RWPE2 (cell line): ENCODE results near the gene UBALD2.
A peak's percentile ranks its signal among the peaks of the same experiment; 100 is the strongest.

ENCODE experiments used
- ATAC-seq: fragments of 200-7000 bp; cut with Tn5 transposase; 3 replicates; pipeline ENCODE4 v1.9.1; 2021; ENCODE audit warnings: low read depth
- DNase-seq: peaks from one replicate; pipeline ENCODE4 v3.0.0-alpha.2; 2020; ENCODE audit warnings: low spot score
- H3K27ac ChIP-seq: fragments of 450-650 bp; 2 replicates; pipeline ENCODE4 v1.5.1; 2017; ENCODE audit warnings: mild to moderate bottlenecking; ENCODE audit not compliant: poor library complexity, severe bottlenecking
- H3K27me3 ChIP-seq: fragments of 250-450 bp; sonication (Bioruptor Pico); 2 replicates; pipeline ENCODE4 v1.5.1; 2021; ENCODE audit warnings: mild to moderate bottlenecking, moderate library complexity; ENCODE audit not compliant: insufficient read depth, poor library complexity, severe bottlenecking
- H3K36me3 ChIP-seq: fragments of 250-450 bp; sonication (Bioruptor Pico); 2 replicates; pipeline ENCODE4 v1.5.1; 2020; ENCODE audit warnings: low read depth, mild to moderate bottlenecking, moderate library complexity
- H3K4me1 ChIP-seq: fragments of 250-450 bp; sonication (Bioruptor Pico); 2 replicates; pipeline ENCODE4 v1.5.1; 2021; ENCODE audit warnings: mild to moderate bottlenecking, moderate library complexity; ENCODE audit not compliant: insufficient read depth, poor library complexity, severe bottlenecking
- H3K4me3 ChIP-seq: fragments of 250-450 bp; sonication (Bioruptor Pico); 2 replicates; pipeline ENCODE4 v1.5.1; 2021; ENCODE audit warnings: mild to moderate bottlenecking, moderate library complexity; ENCODE audit not compliant: severe bottlenecking
- H3K9me3 ChIP-seq: fragments of 250-450 bp; sonication (Bioruptor Pico); 2 replicates; pipeline ENCODE4 v1.5.1; 2021; ENCODE audit warnings: mild to moderate bottlenecking, moderate library complexity; ENCODE audit not compliant: severe bottlenecking
- TF ChIP-seq, protein P1 (sequence below): fragments of 450-650 bp; IDR thresholded peaks from one replicate; pipeline ENCODE4 v1.5.1; 2017; ENCODE audit warnings: mild to moderate bottlenecking, moderate library complexity; ENCODE audit not compliant: poor library complexity, severe bottlenecking

UBALD2 gene

DNA sequence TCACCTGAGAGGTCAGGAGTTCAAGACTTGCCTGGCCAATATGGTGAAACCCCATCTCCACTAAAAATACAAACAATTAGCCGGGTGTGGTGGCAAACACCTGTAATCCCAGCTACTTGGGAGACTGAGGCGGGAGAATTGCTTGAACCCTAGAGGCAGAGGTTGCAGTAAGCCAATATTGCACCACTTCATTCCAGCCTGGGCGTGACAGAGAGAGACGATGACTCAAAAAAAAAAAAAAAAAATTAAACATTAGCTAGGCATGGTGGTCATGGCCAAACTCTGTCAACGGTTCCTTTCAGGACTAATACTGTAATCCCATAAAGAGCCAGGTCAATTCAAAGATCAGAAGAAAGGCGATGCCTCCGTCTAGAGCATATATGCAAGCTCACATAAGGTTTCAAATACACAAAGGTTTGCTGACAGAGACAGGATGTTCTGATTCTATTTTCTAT lies 27.3 kb upstream of the UBALD2 start:
- ATAC-seq (no peak), DNase-seq (no peak)
- Histone ChIP-seq H3K9me3 (no peaks in the 10 kb centered on the region), H3K4me1 (peaks cover 2% of the 10 kb centered on the region), H3K27ac (no peak overlapping the region), H3K4me3 (no peak overlapping the region), H3K36me3 (no peaks in the 10 kb centered on the region), H3K27me3 (peaks cover 20% of the 10 kb centered on the region)
- TF ChIP-seq, protein P1, sequence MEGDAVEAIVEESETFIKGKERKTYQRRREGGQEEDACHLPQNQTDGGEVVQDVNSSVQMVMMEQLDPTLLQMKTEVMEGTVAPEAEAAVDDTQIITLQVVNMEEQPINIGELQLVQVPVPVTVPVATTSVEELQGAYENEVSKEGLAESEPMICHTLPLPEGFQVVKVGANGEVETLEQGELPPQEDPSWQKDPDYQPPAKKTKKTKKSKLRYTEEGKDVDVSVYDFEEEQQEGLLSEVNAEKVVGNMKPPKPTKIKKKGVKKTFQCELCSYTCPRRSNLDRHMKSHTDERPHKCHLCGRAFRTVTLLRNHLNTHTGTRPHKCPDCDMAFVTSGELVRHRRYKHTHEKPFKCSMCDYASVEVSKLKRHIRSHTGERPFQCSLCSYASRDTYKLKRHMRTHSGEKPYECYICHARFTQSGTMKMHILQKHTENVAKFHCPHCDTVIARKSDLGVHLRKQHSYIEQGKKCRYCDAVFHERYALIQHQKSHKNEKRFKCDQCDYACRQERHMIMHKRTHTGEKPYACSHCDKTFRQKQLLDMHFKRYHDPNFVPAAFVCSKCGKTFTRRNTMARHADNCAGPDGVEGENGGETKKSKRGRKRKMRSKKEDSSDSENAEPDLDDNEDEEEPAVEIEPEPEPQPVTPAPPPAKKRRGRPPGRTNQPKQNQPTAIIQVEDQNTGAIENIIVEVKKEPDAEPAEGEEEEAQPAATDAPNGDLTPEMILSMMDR = no peak

DNA sequence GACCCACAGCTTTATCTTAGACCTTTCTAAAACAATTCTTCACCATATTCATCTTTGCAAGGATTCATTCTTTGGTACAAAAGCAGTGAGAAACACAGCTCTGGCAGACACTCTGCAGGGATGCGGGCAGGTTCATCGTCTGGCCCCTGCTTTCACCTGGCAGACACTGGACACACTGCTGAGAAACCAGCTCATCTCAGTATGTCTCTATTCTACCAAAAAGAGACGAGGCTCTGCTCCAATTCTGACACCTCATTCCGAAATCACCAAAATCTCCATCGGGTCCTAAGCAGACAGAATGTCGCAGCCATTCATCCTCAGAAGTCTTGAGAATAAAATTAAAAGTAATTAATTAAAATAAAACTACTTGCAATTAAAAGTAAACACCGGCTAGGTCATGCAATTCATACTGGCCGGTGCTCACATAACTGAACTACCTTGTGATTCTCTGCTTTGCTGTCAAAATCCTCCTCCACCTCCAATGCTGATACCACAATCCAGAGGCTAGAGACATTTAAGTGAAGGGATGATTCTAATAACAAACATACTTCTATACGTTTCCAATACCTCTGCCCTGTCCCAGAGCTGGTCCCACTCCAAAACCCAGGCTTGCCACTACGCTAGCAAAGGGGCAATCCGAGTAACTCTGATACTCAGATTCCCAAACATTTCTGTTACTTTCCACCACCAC lies 26.2 kb upstream of the UBALD2 start:
- no peak overlapping the region for H3K4me3 ChIP-seq
- ATAC-seq (no peak), DNase-seq (no peak)
- no peaks in the 10 kb centered on the region for H3K36me3 ChIP-seq
- peaks cover 20% of the 10 kb centered on the region for H3K27me3 ChIP-seq
- H3K9me3 ChIP-seq = no peaks in the 10 kb centered on the region
- peaks cover 1% of the 10 kb centered on the region for H3K4me1 ChIP-seq
- no peak overlapping the region for H3K27ac ChIP-seq
- TF ChIP-seq, protein P1 = no peak

DNA sequence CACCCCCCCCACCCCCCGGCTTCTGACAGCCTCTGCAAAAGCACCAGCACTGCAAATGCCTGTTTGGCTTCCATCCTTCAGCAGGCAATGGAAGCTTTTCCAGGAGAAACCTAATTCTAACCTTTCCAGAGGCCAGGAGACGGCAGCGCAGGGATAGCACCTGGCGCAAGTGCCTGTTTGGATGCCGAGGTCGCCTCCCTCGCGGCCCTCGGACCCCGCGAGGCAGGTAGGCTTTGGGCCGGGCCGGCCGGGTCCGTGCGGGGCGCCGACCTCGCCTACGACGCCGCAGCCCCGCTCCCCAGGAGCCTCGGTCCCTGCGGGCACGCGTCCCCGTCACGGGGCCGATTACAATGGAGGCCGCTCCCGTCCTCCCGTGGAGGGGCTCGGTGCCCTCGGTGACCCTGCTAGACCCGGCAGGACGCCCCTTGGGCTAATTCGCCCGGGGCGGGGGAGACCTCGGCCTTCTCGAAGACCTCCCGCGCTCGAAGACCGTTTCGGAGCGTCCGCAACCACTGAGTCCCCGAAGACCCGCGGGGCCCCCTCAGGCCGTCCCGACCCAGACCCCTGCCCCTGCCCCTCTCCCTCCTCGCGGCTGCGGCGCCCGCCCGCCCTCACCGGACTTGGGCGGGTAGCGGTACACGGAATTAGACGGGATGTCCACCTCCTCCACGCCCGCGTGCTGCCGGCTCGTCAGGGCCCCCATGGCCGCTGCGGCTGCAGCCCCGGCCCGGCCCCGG lies 25.4 kb upstream of the UBALD2 start:
- Histone ChIP-seq H3K4me1 (no peaks in the 10 kb centered on the region), H3K4me3 (peak overlapping the region; percentile 33), H3K27ac (no peak overlapping the region), H3K27me3 (peaks cover 20% of the 10 kb centered on the region), H3K36me3 (no peaks in the 10 kb centered on the region), H3K9me3 (no peaks in the 10 kb centered on the region)
- no peak; the same call in 2 of the 3 replicates for ATAC-seq
- TF ChIP-seq, protein P1 = no peak
- DNase-seq = no peak

DNA sequence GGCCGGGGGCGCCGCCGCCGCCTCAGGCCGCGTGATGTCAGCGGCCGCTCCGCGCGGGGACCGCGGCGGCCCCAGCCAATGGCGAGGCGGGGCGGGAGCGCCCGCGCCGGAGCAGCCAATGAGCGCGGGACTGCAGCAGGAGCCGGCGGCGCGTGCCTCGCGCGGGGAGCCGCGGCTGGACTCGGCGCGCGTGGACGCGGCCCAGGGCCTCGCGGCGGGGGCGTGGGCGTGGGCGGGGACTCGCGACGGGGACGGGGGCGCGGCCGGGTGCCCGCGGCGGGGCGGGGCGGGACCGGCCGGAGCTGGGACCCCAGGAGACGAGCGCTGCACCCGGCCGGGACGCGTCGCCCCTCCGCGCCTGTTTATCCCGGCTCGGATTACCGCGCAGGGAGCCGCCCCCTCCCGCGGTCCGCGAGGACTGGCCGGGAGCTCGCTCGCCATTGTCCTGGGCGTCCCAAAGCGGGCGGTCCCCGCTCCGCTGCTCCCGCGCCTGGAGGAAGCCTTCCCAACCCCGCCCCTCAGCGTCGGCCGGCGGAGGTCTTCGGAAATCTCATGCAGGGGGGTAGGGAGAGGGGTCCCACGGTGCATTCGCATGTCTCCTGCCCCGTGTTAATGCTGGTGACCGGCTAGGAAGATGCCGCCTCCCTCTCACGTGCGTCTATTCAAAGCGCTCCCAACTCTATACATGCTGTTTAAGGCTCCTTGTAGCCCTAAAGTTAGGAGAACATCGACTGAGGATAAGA lies 24.5 kb upstream of the UBALD2 start, which contains the start of gene RNF157:
RNF157 (minus strand) TSS at position 33 of the 743 bp plus-strand sequence. CDS start 253 bp downstream, outside the sequence.
- Histone ChIP-seq H3K27me3 (peaks cover 20% of the 10 kb centered on the region), H3K4me1 (no peaks in the 10 kb centered on the region), H3K27ac (no peak within 1 kb of the TSS), H3K9me3 (no peaks in the 10 kb centered on the region), H3K4me3 (peak within 1 kb of the TSS; percentile 33), H3K36me3 (no peaks in the 10 kb centered on the region)
- TF ChIP-seq, protein P1 = no peak
- ATAC-seq = peak; percentile 71
- no peak for DNase-seq
